ENCODE measurements around the gene EXOC4. TPM values are rescaled to one million over a fixed set of nuclear protein-coding genes. Genes with fewer than 3 reads are reported as not detected.

The EXOC4 gene
- total RNA-seq, 2 experiments from 2014 or later = 58.0 to 59.9 TPM

- CTCF ChIA-PET = no interaction called here
- no peaks in the 10 kb centered on the region for H3K4me1 ChIP-seq (ENCODE audit: insufficient read depth, low read length)
- H3K36me3 ChIP-seq (ENCODE audit: insufficient read depth, low read length) = peaks cover 2% of the 10 kb centered on the region
- ATAC-seq (ENCODE audit: poor library complexity) = no peak
- intact Hi-C loops (cut with DNase I, micrococcal nuclease) = no loop called here
- no peak for TF ChIP-seq CTCF (IDR thresholded peaks at IDR 0.05)
- Mint-ChIP-seq H3K4me1 (ENCODE audit: low read depth) (no peaks in the 10 kb centered on the region), H3K36me3 (ENCODE audit: low read depth) (peaks cover 78% of the 10 kb centered on the region), H3K27me3 (no peaks in the 10 kb centered on the region), H3K4me3 (no peak overlapping the region), H3K9me3 (peaks cover 4% of the 10 kb centered on the region), H3K27ac (no peak overlapping the region)
- no peak overlapping the region for H3K4me3 ChIP-seq (ENCODE audit: low read length)
- no peak overlapping the region for H3K27ac ChIP-seq (ENCODE audit: low read depth in 1 of 2, low read length in 2 of 2)
- H3K9me3 ChIP-seq (ENCODE audit: control insufficient read depth in 1 of 2, insufficient read depth in 1 of 2, low read length in 2 of 2) = peaks cover 0 to 12% of the 10 kb centered on the region in 2 experiments
- POLR2A ChIA-PET = no interaction called here
- no peak for DNase-seq
- H3K27me3 ChIP-seq (ENCODE audit: control insufficient read depth in 1 of 2, insufficient read depth in 2 of 2, low read length in 2 of 2) = no peaks in the 10 kb centered on the region
These were observed 698.0 kb downstream of the EXOC4 start for GRCh38 chr7:133950855-133951254.

DNA sequence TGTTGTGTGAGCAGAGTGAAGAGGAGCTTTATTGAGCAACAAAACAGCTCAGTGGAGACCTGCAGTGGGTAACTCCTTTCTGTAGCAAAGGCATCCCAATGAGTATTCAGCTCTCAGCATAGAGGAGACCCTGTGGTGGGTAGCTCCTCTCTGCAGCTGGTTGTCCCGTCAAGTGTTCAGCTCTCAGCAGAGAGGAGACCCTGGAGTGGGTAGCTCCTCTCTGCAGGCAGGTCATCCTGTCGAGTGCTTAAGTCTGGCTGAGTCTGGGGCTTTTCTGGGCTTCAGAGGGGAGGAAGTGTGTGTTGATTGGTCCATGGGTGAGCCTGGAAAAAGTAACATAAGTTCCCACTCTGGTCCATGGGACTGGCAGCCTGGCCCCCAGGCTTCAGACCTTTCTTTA is 702.3 kb downstream of the EXOC4 start:
- Histone ChIP-seq H3K27ac (ENCODE audit: low read depth in 1 of 2, low read length in 2 of 2) (no peak overlapping the region), H3K4me1 (ENCODE audit: insufficient read depth, low read length) (no peaks in the 10 kb centered on the region), H3K9me3 (ENCODE audit: control insufficient read depth in 1 of 2, insufficient read depth in 1 of 2, low read length in 2 of 2) (peaks cover 0 to 13% of the 10 kb centered on the region in 2 experiments), H3K36me3 (ENCODE audit: insufficient read depth, low read length) (peaks cover 2% of the 10 kb centered on the region), H3K27me3 (ENCODE audit: control insufficient read depth in 1 of 2, insufficient read depth in 2 of 2, low read length in 2 of 2) (no peaks in the 10 kb centered on the region), H3K4me3 (ENCODE audit: low read length) (no peak overlapping the region)
- no peak for DNase-seq
- TF ChIP-seq CTCF (IDR thresholded peaks at IDR 0.05) = no peak
- H3K36me3 Mint-ChIP-seq (ENCODE audit: low read depth) = peaks cover 54% of the 10 kb centered on the region
- intact Hi-C loops (cut with DNase I, micrococcal nuclease) = no loop called here
- POLR2A ChIA-PET = interaction anchor here (0.6 kb wide), 1 partner anchor 112 kb away, joined by 4 read pairs; no protein-coding TSS in a partner anchor
- H3K4me1 Mint-ChIP-seq (ENCODE audit: low read depth) = no peaks in the 10 kb centered on the region
- no peak overlapping the region for H3K27ac Mint-ChIP-seq
- ATAC-seq (ENCODE audit: poor library complexity) = no peak
- peaks cover 2% of the 10 kb centered on the region for H3K9me3 Mint-ChIP-seq
- H3K27me3 Mint-ChIP-seq = no peaks in the 10 kb centered on the region
- CTCF ChIA-PET = no interaction called here
- no peak overlapping the region for H3K4me3 Mint-ChIP-seq

DNA sequence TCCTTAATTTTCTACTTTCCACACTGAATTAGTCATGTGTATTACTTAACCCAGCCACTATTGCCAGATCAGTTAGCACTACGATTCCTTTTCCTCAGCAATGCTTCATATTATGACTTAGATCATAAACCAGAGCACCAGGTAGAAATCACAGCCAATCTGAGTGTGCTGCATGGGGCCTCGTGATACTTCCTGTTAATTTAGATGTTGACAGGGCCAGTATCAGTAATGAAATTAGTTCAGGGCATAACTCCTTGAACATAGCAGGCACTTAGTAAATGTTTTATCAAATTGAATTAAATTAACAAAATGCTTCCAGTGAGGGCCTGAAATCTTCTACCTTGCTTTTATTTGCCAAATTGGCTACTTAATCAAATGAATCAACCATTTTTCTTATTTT is 705.0 kb downstream of the EXOC4 start:
- POLR2A ChIA-PET = no interaction called here

More for the DNA sequence above, 705.0 kb downstream of the EXOC4 start:
- H3K27ac ChIP-seq (ENCODE audit: low read depth in 1 of 2, low read length in 2 of 2) = no peak overlapping the region
- H3K36me3 Mint-ChIP-seq (ENCODE audit: low read depth) = peaks cover 49% of the 10 kb centered on the region
- H3K27ac Mint-ChIP-seq = no peak overlapping the region
- peaks cover 2% of the 10 kb centered on the region for H3K9me3 Mint-ChIP-seq
- no peak for TF ChIP-seq CTCF (IDR thresholded peaks at IDR 0.05)
- no peaks in the 10 kb centered on the region for H3K27me3 Mint-ChIP-seq
- DNase-seq (no peak), ATAC-seq (ENCODE audit: poor library complexity) (no peak)
- no peaks in the 10 kb centered on the region for H3K36me3 ChIP-seq (ENCODE audit: insufficient read depth, low read length)
- H3K4me3 Mint-ChIP-seq = no peak overlapping the region
- H3K27me3 ChIP-seq (ENCODE audit: control insufficient read depth in 1 of 2, insufficient read depth in 2 of 2, low read length in 2 of 2) = no peaks in the 10 kb centered on the region
- H3K4me1 Mint-ChIP-seq (ENCODE audit: low read depth) = no peaks in the 10 kb centered on the region
- H3K4me1 ChIP-seq (ENCODE audit: insufficient read depth, low read length) = no peaks in the 10 kb centered on the region
- peaks cover 0 to 13% of the 10 kb centered on the region in 2 experiments for H3K9me3 ChIP-seq (ENCODE audit: control insufficient read depth in 1 of 2, insufficient read depth in 1 of 2, low read length in 2 of 2)
- CTCF ChIA-PET = no interaction called here
- no peak overlapping the region for H3K4me3 ChIP-seq (ENCODE audit: low read length)
- intact Hi-C loops (cut with DNase I, micrococcal nuclease) = no loop called here
